Right hindlimb (tissue), 1 donor: ENCODE results near the gene HSDL1.
A peak's percentile ranks its signal among the peaks of the same experiment; 100 is the strongest.
"Not testable (repeated sequence)": the region's sequence is repeated elsewhere in the genome, so short reads cannot be mapped to it uniquely, and the experiment has no call there.

Experiments used
- DNase-seq: peaks from one replicate; pipeline ENCODE4 v3.0.0-alpha.2; 2018

Gene HSDL1

DNA sequence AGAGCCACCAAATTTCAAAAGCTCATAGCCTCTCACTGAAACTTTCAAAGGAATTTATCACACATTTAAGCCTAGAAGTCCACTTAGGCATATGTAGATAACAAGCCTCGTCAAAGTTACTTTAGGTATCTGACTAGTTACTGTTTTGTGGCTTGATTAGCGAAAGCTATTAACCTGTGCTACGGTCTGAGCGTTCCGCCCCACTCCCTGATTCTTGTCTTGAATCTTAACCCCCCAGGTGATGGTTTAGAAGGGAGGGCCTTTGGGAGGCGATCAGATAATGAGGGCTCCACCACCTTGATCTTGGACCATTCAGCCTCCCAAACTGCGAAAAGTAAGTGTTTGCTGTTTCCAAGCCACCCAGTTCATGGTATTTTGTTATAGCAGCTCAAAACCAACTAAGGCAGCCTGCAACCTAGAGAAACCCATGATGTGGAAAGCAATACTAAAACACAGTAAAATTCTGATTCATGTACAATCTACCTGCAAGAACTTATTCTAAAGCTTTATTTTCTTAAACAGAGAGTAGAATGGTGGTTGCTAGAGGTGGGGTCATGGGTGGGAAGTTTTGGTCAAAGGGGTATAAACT, 7.1 kb downstream of the HSDL1 start:
- DNase-seq: no peak

DNA sequence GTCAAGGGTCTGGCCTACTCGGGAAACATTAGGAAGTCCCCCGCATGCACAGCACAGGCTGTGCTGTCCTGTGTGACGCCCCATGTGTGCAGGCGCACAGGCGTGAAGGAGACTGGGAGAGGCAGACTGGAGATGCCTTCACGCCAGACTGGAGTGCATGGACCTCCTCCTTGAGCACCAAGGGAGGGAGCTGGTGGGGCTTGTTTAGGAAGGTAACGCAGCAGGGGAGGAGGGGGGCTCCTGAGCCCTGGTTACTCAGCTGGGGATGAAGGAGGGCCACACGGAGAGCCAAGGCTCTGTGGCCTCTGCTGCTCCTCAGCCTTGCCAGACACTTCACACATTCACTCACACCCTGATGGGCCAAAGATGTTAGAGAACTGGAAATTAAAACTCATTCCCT, 7.7 kb downstream of the HSDL1 start:
- no peak for DNase-seq

DNA sequence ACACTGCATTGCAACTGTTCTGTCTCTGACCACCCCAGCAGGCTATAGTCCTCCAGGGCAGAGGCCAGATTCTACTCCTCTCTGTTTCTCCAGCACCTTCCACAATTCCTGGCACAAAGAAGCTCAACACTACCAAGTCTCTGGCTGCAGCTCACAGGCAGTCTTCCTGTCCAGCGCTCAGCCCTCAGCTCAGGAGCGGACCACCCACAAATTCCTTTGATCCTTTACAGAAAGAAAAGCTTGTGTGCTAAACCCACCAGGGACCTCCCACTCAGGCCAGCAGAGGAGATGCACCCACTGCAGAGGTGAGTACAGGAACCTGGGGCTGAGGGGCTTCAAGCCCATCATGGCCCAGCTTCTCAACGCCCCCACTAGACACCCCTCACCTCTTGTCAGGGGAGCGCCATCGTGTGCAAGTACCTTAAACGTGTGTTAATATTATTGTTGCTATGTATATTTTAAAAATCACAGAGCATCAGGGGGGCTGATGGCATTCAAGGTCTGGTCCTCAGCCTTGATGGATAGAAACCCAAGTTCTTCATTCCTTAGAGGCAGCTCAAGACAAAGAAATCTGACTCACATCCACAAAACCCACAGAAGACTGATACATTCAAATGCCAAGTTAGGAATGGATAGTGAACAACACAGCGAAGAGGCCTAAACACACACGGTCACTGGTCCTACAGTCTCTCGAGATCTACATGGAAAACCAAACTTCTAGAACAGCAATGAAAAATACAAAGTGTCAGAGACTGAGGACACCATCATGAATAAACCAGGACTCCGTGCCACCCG, 8.4 kb downstream of the HSDL1 start:
- no peak for DNase-seq

DNA sequence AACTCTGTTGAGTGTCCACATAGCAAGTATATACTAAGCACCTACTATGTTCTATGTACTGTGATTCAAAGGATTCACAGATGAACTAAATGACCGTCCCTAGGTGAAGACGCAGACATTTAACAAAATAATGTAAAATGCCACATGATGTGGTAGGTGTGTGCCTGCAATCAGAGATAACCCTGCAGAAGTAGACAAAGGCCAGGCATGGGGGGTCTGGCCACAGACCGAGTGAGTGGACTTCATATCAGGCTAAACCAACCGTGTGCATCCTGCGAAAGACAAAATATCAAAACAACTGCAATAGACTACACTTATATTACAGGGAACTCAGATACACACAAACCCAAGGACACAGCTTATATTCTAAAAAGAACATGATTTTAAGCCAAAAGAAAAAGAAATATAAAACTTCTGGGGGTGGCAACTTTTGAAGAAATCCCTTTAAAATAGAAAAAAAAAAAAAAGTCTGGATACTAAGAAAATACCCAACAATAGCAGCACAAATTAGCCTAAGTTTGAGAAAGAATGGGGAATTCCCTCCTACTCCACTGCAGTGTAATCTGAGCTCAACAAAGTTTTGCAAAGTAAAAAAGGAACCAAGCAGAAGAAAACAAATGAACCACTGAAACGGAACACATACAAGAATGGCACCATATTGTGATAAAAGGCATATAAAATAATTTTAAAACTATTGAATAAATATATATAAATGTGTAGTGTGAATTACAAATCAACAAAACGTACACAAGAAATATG, 12.3 kb downstream of the HSDL1 start:
- no peak for DNase-seq

DNA sequence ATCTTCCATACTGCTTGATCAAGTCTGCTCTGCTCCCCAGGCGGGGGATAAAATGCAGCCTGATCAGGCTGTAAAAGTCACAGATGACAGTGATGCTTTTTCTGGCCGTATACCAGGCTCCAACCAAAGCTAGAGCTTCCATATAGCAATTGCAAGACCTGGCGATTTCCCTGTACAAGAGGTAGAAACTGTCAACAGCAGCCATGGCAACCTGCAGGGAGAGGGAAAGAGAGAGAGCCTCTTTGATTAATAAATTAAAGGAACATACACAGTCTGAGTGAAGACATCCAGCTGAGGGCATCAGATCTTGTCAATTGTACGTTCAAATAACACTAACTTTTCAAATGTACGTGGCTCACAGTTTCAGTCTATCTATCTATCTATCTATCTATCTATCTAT, 13.9 kb downstream of the HSDL1 start:
- no peak for DNase-seq

DNA sequence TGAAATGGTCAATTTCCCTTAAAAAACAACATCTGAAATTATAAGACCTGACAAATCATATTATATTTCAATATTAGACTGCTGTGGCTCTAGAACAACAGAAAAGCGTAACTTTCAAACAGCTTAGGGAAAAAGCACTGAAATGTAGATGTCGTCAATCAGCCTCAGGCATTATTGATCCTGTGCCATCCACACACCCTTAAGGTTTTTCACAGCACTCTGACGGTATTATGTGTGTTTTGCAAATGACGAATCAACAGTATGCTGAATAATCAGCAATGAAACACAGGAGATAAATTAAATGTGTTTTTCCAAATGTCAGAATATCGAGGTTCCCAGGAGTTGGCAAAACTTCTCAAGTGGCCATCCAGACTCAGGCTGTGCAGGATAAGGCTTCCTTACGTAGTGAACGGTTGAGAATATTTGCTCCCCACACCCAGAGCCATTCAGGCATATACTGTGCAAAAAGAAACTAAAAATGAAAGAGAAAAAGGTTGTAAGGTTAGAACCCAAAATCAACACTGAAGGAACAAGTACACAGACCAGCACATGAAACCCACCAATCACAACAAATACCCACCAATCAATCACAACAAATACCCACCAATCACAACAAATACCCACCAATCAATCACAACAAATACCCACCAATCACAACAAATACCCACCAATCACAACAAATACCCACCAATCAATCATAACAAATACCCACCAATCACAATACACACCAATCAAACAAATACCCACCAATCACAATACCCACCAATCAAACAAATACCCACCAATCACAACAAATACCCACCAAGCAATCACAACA, 20.5 kb downstream of the HSDL1 start:
- no peak for DNase-seq

DNA sequence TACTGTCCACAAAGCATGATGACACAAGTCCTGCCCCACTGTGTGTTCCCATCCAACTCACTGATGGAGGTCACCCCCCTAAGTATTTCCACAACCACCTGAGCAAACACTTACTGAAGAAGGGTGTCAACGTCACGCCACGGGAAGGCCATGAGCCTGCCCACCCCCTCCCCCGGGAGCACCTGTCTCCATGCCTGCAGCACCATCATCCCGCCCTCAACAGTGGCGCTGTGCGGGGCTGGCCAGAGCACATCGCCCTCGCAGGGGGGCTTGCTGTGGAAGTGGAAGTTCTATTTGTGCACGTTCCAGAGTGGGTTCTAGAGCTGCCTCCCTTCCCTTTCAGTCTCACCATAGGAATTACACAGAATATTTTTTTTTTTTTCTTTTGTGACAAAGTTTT, 24.0 kb downstream of the HSDL1 start:
- DNase-seq: no peak

DNA sequence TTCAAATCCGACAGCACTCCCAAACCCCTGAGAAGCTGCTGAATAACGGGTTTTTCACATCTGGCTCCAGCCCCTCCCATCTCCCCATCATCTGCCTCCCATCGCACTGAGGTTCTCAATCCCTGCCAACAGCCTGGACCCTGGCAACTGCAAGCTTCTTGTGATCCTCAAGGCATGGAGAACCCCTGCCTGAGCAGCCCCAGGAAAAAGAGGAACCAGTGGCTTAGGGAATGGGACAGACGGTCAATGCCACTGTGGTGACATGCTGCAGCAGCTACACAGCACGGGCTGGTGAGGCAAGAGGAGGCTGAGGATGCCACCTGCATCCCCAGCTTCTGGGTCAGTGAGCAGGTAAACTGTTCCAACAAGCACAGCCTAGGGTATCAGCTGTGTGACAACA, 25.0 kb downstream of the HSDL1 start:
- DNase-seq: no peak

DNA sequence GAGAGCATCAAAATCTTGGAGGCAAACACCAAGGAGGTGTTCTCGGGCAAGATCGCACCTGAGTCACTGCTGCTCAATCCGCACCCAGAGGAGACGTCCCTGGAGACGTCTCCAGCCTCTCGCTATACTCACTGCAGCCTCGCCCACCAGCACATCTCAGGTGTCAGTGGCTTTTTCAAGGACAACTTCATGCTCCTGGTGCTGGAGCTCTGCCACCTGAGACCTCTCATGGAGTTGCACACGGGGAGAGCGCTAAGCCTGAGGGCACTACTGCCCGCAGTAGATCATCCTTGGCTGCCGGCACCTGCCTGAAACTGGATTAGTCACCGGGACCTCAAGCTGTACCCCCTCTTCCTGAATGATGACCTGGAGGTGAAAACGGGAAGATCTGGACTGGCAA, 25.6 kb downstream of the HSDL1 start:
- no peak for DNase-seq

DNA sequence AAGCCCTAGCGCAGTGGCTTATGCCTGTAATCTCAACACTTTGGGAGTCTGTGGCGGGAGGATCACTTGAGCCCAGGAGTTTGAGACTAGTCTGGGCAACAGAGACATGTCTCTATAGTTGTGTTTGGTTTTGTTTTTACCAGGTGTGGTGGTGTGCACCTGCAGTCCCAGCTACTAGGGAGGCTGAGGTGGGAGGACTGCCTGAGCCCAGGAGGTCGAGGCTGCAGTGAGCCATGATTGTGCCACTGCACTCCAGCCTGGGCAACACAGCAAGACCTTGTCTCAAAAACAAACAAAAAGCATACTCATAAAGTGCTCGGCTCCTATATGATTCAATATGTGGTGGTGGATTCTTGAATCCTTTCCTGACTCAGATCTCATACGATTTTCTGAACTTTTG, 26.7 kb downstream of the HSDL1 start:
- DNase-seq: not testable (repeated sequence)

DNA sequence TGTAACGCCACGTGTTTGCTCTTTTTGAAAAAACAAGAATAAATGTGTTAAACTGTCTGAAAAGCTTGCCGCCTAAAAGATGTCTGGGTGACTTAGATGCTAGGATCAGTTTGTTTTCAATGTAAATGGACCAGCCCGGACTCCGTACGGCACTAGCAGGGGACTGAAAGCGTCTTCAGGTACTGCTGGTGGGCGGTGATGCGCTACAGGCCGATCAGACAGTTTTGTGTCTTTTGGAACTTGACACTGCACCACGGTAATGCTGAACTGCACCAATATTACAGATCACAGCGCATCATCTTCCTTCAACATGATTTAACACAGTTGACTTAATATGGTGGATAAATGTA, 27.5 kb downstream of the HSDL1 start:
- no peak for DNase-seq

DNA sequence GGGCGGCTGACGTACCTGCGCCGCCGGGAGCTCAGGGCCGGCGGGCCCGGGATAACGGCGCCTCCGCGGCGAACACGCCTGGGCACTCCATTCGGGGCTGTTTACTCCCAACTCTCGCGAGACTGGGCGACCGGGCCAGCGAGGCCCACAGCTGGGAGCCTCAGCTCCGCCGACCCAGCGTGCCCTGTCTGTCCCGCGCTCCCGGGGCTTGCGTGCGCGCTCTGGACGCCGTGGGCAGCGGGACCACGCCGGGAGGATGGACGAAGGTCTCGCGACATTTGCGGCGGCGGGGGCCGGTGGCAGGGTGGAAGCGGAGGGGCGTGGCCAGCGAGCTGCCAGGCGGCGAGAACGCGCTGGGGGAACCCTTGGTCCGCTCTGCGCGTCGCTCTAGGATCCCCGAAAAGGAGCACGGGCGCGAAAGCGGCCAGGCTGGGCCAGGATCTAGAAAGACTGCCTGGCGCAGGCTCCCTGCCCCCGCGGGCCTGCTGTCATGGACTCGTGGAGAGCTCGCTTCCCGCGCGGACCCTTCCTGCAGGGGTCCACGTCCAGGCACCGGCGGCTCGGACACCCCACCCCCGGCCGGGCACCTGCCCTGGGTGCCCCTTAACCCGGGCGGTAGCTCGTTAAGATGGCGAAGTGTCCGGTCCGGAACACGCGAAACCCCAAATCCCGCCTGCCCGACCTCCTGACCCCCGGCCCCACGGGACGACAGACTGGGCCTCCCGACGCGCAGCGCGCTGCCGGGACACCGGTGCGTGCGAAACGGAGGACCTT, 28.1 kb downstream of the HSDL1 start, which contains the start of gene MBTPS1:
Gene MBTPS1 (minus strand): TSS at position 223 of the 774 bp plus-strand sequence. CDS start 15,159 bp downstream, outside the sequence.
- peak; percentile 98 for DNase-seq

DNA sequence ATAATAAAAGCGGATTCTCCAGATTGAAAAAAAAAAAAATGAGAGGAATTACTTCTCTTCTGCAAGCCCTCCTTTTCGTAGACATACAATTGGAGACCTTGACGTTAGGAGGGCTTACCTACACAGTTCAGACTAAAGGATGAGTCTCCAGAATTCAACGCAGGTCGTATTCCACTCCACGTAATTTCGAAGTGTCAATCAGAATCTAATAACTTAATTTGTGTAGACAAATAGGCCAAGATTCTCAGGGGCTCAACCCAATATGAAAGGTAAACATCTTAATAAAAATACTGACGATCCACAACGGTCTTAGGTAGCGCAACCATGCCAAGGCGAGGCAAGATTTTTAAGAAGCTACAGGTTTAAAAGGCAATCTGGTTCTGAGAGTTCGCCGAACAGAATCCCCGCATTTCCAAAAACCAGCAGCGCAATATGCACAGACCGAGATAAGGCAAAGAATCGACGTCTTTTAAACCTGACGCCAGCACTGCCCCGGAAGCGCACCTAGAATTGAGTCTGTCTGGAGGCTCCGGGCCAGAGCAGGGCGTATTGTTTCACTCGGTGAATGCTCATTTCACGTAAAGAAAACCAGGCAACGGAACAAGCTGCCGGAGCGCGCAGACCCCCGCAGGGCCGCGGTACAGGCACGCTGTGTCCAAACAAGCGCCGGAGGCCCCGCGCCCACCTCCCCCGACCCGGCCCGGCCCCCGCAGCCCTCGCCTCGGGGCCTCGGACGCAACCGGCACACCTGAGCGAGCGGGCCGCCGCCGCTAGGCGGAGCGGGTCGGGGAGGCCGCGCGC, 28.9 kb downstream of the HSDL1 start:
- no peak for DNase-seq

DNA sequence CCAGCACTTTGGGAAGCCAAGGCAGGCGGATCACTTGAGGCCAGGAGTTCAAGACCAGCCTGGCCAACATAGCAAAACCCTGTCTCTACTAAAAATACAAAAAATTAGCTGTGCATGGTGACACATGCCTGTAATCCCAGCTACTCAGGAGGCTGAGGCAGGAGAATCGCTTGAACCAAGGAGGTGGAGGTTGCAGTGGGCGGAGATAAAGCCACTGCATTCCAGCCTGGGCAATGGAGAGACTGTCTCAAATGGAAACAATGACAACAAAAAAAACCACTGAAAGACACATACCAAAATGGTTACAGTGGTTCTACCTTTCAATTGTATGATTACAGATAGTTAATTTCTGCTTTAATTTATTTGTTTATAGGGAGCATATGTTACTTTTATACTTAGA, 33.0 kb downstream of the HSDL1 start:
- not testable (repeated sequence) for DNase-seq

DNA sequence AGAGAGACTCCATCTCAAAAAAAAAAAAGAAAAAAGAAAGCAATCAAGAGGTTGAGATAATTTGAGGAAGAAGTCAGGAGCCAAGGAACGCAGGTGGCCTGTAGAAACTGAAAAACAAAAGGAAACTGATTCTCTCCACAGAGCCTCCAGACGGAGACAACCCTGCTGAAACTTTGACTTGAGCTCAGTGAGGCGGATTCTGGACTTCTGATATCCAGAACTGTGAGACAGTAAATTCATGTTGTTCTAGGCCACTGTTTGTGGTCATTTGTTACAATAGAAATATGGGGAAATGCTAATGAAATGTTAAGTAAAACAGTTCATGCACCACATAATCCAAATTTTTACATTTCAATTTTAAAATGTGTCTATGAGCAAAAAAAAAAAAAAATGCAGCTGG, 33.5 kb downstream of the HSDL1 start:
- no peak for DNase-seq

DNA sequence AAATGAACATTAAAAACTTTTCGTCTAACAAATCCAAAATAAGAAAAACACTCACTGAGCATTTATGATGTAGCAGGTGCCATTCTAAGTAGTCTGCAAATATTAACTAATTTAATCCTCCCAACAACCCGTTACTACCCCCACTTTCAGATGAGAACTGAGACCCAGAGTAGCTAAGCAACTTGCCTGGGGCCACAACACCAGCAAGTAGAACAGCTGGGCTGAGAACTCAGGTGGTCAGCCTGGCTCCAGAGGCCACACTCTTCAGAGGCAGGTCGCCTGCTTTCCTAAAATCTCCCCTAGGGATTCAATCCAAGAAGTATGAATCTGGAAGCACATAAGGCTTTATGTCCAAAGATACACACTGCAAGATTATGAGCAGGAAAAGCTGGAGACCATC, 34.5 kb downstream of the HSDL1 start:
- no peak for DNase-seq

DNA sequence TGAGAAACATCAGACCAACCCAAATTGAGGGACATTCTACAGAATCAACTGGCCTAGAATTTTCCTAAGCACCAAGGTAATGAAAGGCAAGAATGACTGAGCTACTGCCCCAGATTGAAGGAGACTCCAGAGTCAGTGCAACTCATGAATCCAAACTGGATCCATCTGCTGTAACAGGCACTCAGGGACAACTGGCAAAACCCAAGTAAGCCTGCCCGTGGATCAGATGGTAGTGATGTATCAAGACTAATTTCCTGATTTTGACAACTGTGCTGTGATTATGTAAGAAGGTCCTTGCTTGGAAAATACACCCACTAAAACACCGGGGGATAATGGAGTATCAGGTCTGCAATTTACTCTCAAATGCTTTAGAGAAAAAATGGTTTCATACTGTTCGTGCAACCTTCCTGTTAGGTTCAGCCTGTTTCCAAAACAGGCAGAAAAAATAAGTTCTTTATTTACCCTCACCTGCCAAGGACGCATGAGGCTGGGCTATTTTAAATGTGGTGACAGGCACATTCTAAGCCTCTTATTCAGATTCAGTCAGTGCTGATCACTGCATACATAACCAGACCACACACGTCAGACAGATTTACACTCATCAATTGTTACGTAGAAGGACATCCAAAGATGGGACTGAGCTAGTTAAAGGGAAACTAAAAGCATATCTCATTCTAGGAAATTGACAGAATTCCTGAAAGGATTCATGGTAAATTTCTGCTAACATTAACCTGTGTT, 35.2 kb downstream of the HSDL1 start:
- DNase-seq: no peak

DNA sequence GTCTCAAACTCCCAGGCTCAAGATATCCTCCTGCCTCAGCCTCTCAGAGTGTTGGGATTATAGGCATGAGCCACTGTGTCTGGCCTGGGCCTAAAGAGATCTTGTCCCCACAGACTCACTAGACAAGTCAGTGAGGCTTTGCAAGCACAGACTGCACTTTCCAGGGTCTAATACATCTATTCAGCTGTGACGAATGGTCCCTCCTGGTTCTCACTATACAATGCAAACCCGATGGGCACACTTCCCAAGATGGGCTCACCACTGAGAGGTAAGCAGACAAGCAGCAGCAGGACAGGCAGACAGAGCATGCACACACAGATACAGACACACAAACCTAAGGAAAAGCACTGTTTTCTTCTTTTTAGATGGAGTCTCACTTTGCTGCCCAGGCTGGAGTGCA, 37.1 kb downstream of the HSDL1 start:
- no peak for DNase-seq

DNA sequence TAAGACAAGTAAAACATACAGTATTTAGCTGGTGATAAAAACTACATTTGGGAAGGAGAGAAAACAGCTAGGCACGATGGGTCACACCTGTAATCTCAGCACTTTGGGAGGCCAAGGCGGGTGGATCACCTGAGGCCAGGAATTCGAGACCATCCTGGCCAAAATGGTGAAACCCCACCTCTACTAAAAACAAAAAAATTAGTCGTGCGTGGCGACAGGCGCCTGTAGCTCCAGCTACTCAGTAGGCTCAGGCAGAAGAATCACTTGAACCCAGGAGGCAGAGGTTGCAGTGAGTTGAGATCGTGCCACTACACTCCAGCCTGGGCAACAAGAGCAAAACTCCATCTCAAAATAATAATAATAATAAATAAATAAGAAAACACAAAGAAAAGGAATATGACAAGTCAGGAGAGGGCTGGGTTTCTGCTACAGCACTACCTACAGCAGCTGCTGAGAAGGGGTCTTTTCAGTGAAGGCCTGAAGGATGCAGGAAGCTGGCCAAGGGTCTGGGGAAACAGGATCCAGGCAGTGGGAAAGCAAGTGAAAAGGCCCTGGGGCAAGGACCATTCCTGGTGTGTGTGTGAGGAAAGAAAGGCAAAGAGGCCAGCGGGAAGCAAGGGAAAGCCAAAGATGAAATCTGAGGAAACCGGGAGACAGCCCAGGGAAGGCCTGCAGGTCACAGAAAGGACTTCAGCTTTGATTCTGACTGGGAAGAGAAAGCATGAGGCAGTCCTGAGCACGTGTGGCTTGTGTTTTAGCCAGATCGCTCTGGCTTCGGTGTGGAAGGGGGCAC, 38.8 kb downstream of the HSDL1 start:
- no peak for DNase-seq

DNA sequence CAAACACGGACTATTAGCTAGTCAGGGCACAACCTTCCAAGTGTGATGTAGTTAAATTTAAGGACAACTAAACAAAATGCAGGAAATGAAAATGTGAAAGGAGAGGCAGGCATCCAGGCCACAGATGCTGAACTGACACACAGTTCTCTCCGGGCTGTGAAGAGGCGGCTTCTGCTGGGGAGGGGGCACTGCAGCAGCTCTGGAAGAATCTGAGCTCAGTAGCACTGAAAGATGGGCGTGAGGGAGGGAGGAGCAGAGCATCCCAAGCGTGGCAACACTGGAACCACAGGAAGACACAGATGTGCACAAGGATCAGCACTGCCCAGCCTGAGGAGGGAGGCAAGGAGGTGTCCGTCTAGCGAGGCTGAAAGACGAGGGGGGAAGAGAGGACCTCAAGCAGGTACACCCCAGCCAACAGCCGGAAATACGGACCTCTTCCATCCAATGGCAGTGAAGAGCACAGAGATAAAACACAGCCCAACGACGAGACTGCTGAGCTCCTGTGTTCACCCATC, 39.6 kb downstream of the HSDL1 start:
- no peak for DNase-seq
